GM20000 (cell line): ENCODE results near the gene CFAP299.

Experiments
- DNase-seq: peaks from one replicate; pipeline ENCODE4 v3.0.0; 2012; ENCODE audit warnings: low spot score
- CTCF ChIP-seq: IDR thresholded peaks from 2 replicates; pipeline ENCODE4 v1.5.1; 2012; ENCODE audit warnings: mild to moderate bottlenecking, control low read depth; ENCODE audit errors: extremely low read depth, missing control alignments

The CFAP299 gene

GRCh38 chr4:81007417-81007816 is 671.9 kb downstream of the CFAP299 start:
- DNase-seq, result no peak
- TF ChIP-seq CTCF, result no peak
